ENCODE measurements around the gene RBM39. TPM values are rescaled to one million over a fixed set of nuclear protein-coding genes. Genes with fewer than 3 reads are reported as not detected.

The RBM39 gene
- total RNA-seq, 1 experiment from 2014 or later, result 347 TPM

- Histone ChIP-seq H3K79me1 (ENCODE audit: insufficient read depth, low read depth, low read length, poor library complexity, severe bottlenecking) (no peaks in the 10 kb centered on the region), H3K23me2 (ENCODE audit: insufficient read length, low read depth, low read length, poor library complexity, severe bottlenecking) (peaks cover 8% of the 10 kb centered on the region), H3K9me3 (ENCODE audit: control insufficient read depth, low read depth, low read length) (no peaks in the 10 kb centered on the region), H2BK12ac (ENCODE audit: insufficient read length, low read depth, low read length) (no peak overlapping the region), H4K5ac (ENCODE audit: insufficient read length, low read depth, low read length) (no peak overlapping the region), H3K27me3 (ENCODE audit: insufficient read depth, low read length) (no peaks in the 10 kb centered on the region), H4K20me1 (ENCODE audit: control insufficient read depth, insufficient read depth, insufficient read length) (no peaks in the 10 kb centered on the region), H3K27ac (ENCODE audit: insufficient read length, low read depth, low read length) (no peak overlapping the region), H2BK120ac (ENCODE audit: low read depth, low read length, poor library complexity, severe bottlenecking) (no peak overlapping the region), H3K56ac (ENCODE audit: insufficient read length, low read depth, low read length) (no peak overlapping the region), H3K23ac (ENCODE audit: insufficient read length, low read depth, low read length) (no peak overlapping the region), H2BK20ac (ENCODE audit: low read depth, low read length, poor library complexity, severe bottlenecking) (no peak overlapping the region), H3K4me2 (ENCODE audit: insufficient read depth, insufficient read length, low read length) (no peak overlapping the region), H3K18ac (ENCODE audit: insufficient read length, low read depth, low read length) (no peak overlapping the region), H4K8ac (replicated peaks; ENCODE audit: insufficient read length, low read depth, low read length) (no peak overlapping the region), H2BK15ac (ENCODE audit: low read depth, low read length) (no peak overlapping the region), H3K14ac (ENCODE audit: insufficient read depth, low read length) (no peak overlapping the region), H2AK5ac (ENCODE audit: insufficient read length, low read length) (no peak overlapping the region), H3K4ac (ENCODE audit: low read depth, low read length) (no peak overlapping the region), H3K9ac (ENCODE audit: extremely low read depth, insufficient read length, low read length) (no peak overlapping the region), H3K79me2 (ENCODE audit: insufficient read depth, low read length) (no peaks in the 10 kb centered on the region), H2BK5ac (ENCODE audit: insufficient read length, low read length) (no peak overlapping the region), H3T11ph (ENCODE audit: low read length) (no peak overlapping the region), H3K4me1 (ENCODE audit: insufficient read depth, low read length) (no peaks in the 10 kb centered on the region), H4K91ac (ENCODE audit: insufficient read length, low read depth, low read length) (no peak overlapping the region), H2AFZ (ENCODE audit: low read length) (no peak overlapping the region)
- H3K36me3 Mint-ChIP-seq (ENCODE audit: insufficient read depth in 1 of 3, low read depth in 3 of 3), result peaks cover 26 to 56% (median 43%) of the 10 kb centered on the region in 3 experiments; a peak in 6 of 7 replicates
- no CpG with 5 or more reads among the region's 12 CpGs for WGBS (ENCODE audit: extremely low coverage, insufficient read length, low lambda C conversion rate)
- no peaks in the 10 kb centered on the region for H3K9me3 Mint-ChIP-seq
- no peak for DNase-seq
- peak overlapping the region in 1 of 3 experiments; percentile 95; a peak in 2 of 7 replicates for H3K27ac Mint-ChIP-seq
- H3K4me1 Mint-ChIP-seq, result peaks cover 17 to 18% of the 10 kb centered on the region in 2 experiments
- H3K4me3 Mint-ChIP-seq, result no peak overlapping the region; a peak in 1 of 5 replicates
- H3K27me3 Mint-ChIP-seq (ENCODE audit: low read depth), result peaks cover 2% of the 10 kb centered on the region; the same call in 1 of the 2 replicates
- TF ChIP-seq CTCF (conservative IDR thresholded peaks at IDR 0.05), result no peak
Measured at GRCh38 chr20:35702051-35702823, 39.8 kb downstream of the RBM39 start.

Measured in H9 (cell line).